Measurements from ENCODE around the gene LAMC1. TPM values are rescaled to one million over a fixed set of nuclear protein-coding genes. Genes with fewer than 3 reads are reported as not detected.

LAMC1 gene
- total RNA-seq, 1 experiment from 2014 or later = 95.5 TPM

DNA sequence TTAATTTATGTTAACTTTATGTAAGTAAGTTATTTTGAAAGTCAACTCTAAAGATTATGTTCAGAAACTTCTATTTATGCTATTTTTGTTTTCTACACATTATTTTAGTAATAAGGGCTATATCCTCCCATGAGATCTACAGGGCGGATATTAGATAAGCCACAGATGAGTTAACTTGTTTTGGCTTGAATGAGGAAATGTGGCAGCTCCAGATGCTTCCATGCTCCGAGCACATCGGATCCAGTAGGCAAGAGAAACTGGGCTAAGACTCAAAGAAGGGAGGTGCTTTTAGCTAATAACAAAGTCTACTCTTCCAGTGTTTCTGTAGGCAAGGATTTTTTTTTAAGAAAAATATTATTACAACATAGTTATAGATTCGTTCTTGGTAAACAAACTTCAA lies 20.0 kb upstream of the LAMC1 start:
- H3K9me3 ChIP-seq (ENCODE audit: low read depth, low read length, poor library complexity, severe bottlenecking) = no peaks in the 10 kb centered on the region
- no peak for TF ChIP-seq EZH2 (IDR thresholded peaks at IDR 0.05; ENCODE audit: borderline replicate concordance, low read depth, low read length, poor library complexity, severe bottlenecking)
- TF ChIP-seq CTCF (conservative IDR thresholded peaks at IDR 0.05; ENCODE audit: low read depth, low read length) = no peak
- H3K27ac ChIP-seq (ENCODE audit: low read depth, low read length, poor library complexity, severe bottlenecking) = no peak overlapping the region
- ChIA-PET POLR2A (ENCODE audit: low non-redundant PET) (no interaction called here), CTCF (no interaction called here)
- no peaks in the 10 kb centered on the region for H3K36me3 ChIP-seq (ENCODE audit: insufficient read depth, low read length, poor library complexity, severe bottlenecking)
- no peak overlapping the region for H3K4me3 ChIP-seq (ENCODE audit: low read depth, low read length, poor library complexity, severe bottlenecking)
- BruUV-seq (replicated peaks) = no TSS peak
- intact Hi-C loops (cut with micrococcal nuclease; ENCODE audit: unreplicated experiment) = no loop called here
- peak; percentile 51 for DNase-seq (ENCODE audit: low spot score)
- no peaks in the 10 kb centered on the region for H3K27me3 ChIP-seq (replicated peaks; ENCODE audit: insufficient read depth, low read depth, low read length, poor library complexity)
- H3K4me1 ChIP-seq (ENCODE audit: insufficient read depth, low read length, poor library complexity, severe bottlenecking) = peaks cover 10% of the 10 kb centered on the region

DNA sequence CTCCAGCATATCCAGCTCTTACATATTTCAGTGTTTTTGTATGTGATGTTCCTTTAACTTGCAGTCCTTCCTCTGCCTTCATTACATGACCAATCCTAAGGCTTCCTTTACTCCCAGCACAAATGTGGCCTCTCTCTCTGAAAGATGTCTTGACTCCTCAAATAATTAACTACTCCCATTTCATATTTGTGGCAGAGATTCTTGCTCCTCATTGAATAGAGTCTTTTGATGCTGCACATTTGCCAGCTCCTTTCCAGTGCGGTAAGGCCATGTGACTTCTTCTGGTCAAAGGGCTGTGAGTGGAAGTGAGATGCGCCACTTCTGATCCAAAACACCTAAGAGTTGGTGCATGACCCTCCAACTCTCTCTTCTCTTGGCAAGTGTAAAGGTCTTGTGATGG lies 19.1 kb upstream of the LAMC1 start:
- ChIA-PET POLR2A (ENCODE audit: low non-redundant PET) (no interaction called here), CTCF (no interaction called here)
- H3K27me3 ChIP-seq (replicated peaks; ENCODE audit: insufficient read depth, low read depth, low read length, poor library complexity) = no peaks in the 10 kb centered on the region
- H3K9me3 ChIP-seq (ENCODE audit: low read depth, low read length, poor library complexity, severe bottlenecking) = no peaks in the 10 kb centered on the region
- BruUV-seq (replicated peaks) = no TSS peak
- no peak overlapping the region for H3K27ac ChIP-seq (ENCODE audit: low read depth, low read length, poor library complexity, severe bottlenecking)
- H3K36me3 ChIP-seq (ENCODE audit: insufficient read depth, low read length, poor library complexity, severe bottlenecking) = no peaks in the 10 kb centered on the region
- no peak overlapping the region for H3K4me3 ChIP-seq (ENCODE audit: low read depth, low read length, poor library complexity, severe bottlenecking)
- peaks cover 10% of the 10 kb centered on the region for H3K4me1 ChIP-seq (ENCODE audit: insufficient read depth, low read length, poor library complexity, severe bottlenecking)
- no peak for DNase-seq (ENCODE audit: low spot score)
- TF ChIP-seq EZH2 (IDR thresholded peaks at IDR 0.05; ENCODE audit: borderline replicate concordance, low read depth, low read length, poor library complexity, severe bottlenecking) = no peak
- no peak for TF ChIP-seq CTCF (conservative IDR thresholded peaks at IDR 0.05; ENCODE audit: low read depth, low read length)
- intact Hi-C loops (cut with micrococcal nuclease; ENCODE audit: unreplicated experiment) = no loop called here

GRCh38 chr1:183011859-183012258 lies 11.4 kb upstream of the LAMC1 start:
- no TSS peak for BruUV-seq (replicated peaks)
- DNase-seq (ENCODE audit: low spot score) = no peak
- Histone ChIP-seq H3K4me1 (ENCODE audit: insufficient read depth, low read length, poor library complexity, severe bottlenecking) (no peaks in the 10 kb centered on the region), H3K9me3 (ENCODE audit: low read depth, low read length, poor library complexity, severe bottlenecking) (no peaks in the 10 kb centered on the region), H3K27me3 (replicated peaks; ENCODE audit: insufficient read depth, low read depth, low read length, poor library complexity) (no peaks in the 10 kb centered on the region), H3K27ac (ENCODE audit: low read depth, low read length, poor library complexity, severe bottlenecking) (no peak overlapping the region), H3K36me3 (ENCODE audit: insufficient read depth, low read length, poor library complexity, severe bottlenecking) (no peaks in the 10 kb centered on the region), H3K4me3 (ENCODE audit: low read depth, low read length, poor library complexity, severe bottlenecking) (no peak overlapping the region)
- TF ChIP-seq CTCF (conservative IDR thresholded peaks at IDR 0.05; ENCODE audit: low read depth, low read length) = no peak
- no peak for TF ChIP-seq EZH2 (IDR thresholded peaks at IDR 0.05; ENCODE audit: borderline replicate concordance, low read depth, low read length, poor library complexity, severe bottlenecking)
- ChIA-PET POLR2A (ENCODE audit: low non-redundant PET) (no interaction called here), CTCF (no interaction called here)
- intact Hi-C loops (cut with micrococcal nuclease; ENCODE audit: unreplicated experiment) = no loop called here

Data from A673 (cell line).